Sigmoid colon (tissue), 7 donors: Measurements from ENCODE around the gene ZNF839. TPM values are rescaled to one million over a fixed set of nuclear protein-coding genes. Genes with fewer than 3 reads are reported as not detected.
"Not testable (repeated sequence)": the region's sequence is repeated elsewhere in the genome, so short reads cannot be mapped to it uniquely, and the experiment has no call there.

Source experiments
- DNase-seq: peaks from one replicate; pipeline ENCODE4 v3.0.0-alpha.2; 2019
- H3K27ac ChIP-seq, 4 donors: fragments of 200-600 bp; sonication (generic); one replicate each; pipeline ENCODE4 v1.5.1; 2016 to 2019; ENCODE audit warnings: mild to moderate bottlenecking in 1 of 4
- H3K27me3 ChIP-seq, 3 donors: fragments of 200-600 bp; sonication (generic); one replicate each; pipeline ENCODE4 v1.5.1; 2019; ENCODE audit warnings: mild to moderate bottlenecking in 1 of 3
- H3K36me3 ChIP-seq, 4 donors: fragments of 200-600 bp; sonication (generic); one replicate each; pipeline ENCODE4 v1.5.1; 2016 to 2019
- H3K4me1 ChIP-seq, 4 donors: fragments of 200-600 bp; sonication (generic); one replicate each; pipeline ENCODE4 v1.5.1; 2017 to 2019
- H3K4me3 ChIP-seq, 4 donors: fragments of 200-600 bp; sonication (generic); one replicate each; pipeline ENCODE4 v1.5.1; 2017 to 2019; ENCODE audit warnings: mild to moderate bottlenecking in 2 of 4, moderate library complexity in 1 of 4
- H3K9me3 ChIP-seq, 4 donors: fragments of 200-600 bp in 3 of 4; sonication (generic) in 3 of 4; one replicate each; pipeline versions ENCODE4 v1.5.1 to v1.6.1; 2013 to 2019
- EP300 ChIP-seq, 4 donors: sonication (generic); formaldehyde crosslinking; IDR thresholded peaks; one replicate each; pipeline ENCODE4 v1.6.1; 2017; ENCODE audit warnings: antibody characterized with exemption in 4 of 4
- POLR2A ChIP-seq, 2 donors: fragments of 450-650 bp; IDR thresholded peaks; one replicate each; pipeline ENCODE4 v1.6.1; 2016; ENCODE audit warnings: antibody characterized with exemption in 2 of 2, mild to moderate bottlenecking in 2 of 2, moderate library complexity in 2 of 2
- POLR2AphosphoS5 ChIP-seq, 4 donors: sonication (generic); formaldehyde crosslinking; IDR thresholded peaks; one replicate each; pipeline ENCODE4 v1.6.1; 2017; ENCODE audit warnings: antibody characterized with exemption in 4 of 4
- WGBS, 2 donors: extraction: QIAGEN DNeasy Blood & Tissue Kit; methylation state at CpG; one replicate each; pipeline ENCODE4 v1.1.7; 2013; 5-methylcytosine and 5-hydroxymethylcytosine counted together
- intact Hi-C: fragments of 100-400 bp; cut with DNase I; formaldehyde crosslinking; loops from one replicate; pipeline ENCODE4 v1.15.1; 2023
- polyA plus RNA-seq, 3 donors: library from polyadenylated mRNA; stranded (reverse); fragments of 200-250 nt; gene quantifications; one replicate each; pipeline ENCODE4 v1.2.3, GENCODE V29; 2013
- total RNA-seq, 4 donors: library from RNA; depleted of rRNA; stranded (reverse); fragments of >200 nt; gene quantifications; one replicate each; pipeline ENCODE4 v1.1.0, GENCODE V29; 2016
- TF ChIP-seq, protein P1 (sequence below), 4 experiments: fragments of 450-650 bp in 3 of 4; fragments of 200-600 bp in 1 of 4; IDR thresholded peaks; one replicate each; pipeline ENCODE4 v1.5.1; 2016 to 2019; ENCODE audit warnings: antibody characterized with exemption in 4 of 4, mild to moderate bottlenecking in 3 of 4, moderate library complexity in 2 of 4
- donor health status: healthy with polysubstance abuse.
- donor health status: Bipolar disorder and iron deficiency.
- donor health status: healthy.

Gene ZNF839
- total and polyA plus RNA-seq, 7 donors = 4.6 to 12.2 (median 7.9) TPM

DNA sequence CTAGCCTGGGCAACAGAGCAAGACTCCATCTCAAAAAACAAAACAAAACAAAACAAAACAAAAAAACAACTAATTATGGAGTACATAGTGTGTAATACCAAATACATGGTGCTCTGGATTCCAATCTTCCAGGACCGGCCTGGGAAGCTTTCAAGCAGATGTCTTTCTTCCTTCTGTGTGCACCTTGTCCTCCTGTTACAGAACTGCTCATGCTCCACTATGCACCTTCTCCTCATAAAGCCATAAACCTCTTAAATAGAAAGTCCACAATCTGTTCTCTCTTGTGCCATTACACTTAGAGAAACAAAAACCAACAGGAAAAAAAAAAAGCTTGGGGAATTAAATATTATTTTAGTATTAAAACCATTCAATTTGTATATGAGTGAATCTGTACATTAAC is 27.1 kb upstream of the ZNF839 start:
- WGBS, 2 donors = 20 to 63% methylated on average over 1 of the region's 1 CpG
- no peak overlapping the region for H3K27ac ChIP-seq
- DNase-seq = no peak
- H3K27me3 ChIP-seq = no peaks in the 10 kb centered on the region
- H3K4me3 ChIP-seq = no peak overlapping the region
- no peaks in the 10 kb centered on the region for H3K36me3 ChIP-seq
- intact Hi-C loops = no loop called here
- TF ChIP-seq, protein P1, sequence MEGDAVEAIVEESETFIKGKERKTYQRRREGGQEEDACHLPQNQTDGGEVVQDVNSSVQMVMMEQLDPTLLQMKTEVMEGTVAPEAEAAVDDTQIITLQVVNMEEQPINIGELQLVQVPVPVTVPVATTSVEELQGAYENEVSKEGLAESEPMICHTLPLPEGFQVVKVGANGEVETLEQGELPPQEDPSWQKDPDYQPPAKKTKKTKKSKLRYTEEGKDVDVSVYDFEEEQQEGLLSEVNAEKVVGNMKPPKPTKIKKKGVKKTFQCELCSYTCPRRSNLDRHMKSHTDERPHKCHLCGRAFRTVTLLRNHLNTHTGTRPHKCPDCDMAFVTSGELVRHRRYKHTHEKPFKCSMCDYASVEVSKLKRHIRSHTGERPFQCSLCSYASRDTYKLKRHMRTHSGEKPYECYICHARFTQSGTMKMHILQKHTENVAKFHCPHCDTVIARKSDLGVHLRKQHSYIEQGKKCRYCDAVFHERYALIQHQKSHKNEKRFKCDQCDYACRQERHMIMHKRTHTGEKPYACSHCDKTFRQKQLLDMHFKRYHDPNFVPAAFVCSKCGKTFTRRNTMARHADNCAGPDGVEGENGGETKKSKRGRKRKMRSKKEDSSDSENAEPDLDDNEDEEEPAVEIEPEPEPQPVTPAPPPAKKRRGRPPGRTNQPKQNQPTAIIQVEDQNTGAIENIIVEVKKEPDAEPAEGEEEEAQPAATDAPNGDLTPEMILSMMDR (IDR thresholded peaks at IDR 0.05) = no peak
- TF ChIP-seq POLR2A (IDR thresholded peaks at IDR 0.05) (no peak), POLR2AphosphoS5 (IDR thresholded peaks at IDR 0.05) (no peak), EP300 (IDR thresholded peaks at IDR 0.05) (no peak)
- H3K4me1 ChIP-seq = peaks cover 0 to 10% (median 0%) of the 10 kb centered on the region in 4 donors
- no peaks in the 10 kb centered on the region for H3K9me3 ChIP-seq

GRCh38 chr14:102293781-102294180 is 25.8 kb upstream of the ZNF839 start:
- Histone ChIP-seq H3K4me1 (peaks cover 0 to 10% (median 0%) of the 10 kb centered on the region in 4 donors), H3K27me3 (no peaks in the 10 kb centered on the region), H3K36me3 (no peaks in the 10 kb centered on the region), H3K4me3 (no peak overlapping the region), H3K9me3 (no peaks in the 10 kb centered on the region), H3K27ac (no peak overlapping the region)
- no peak for DNase-seq
- WGBS, 2 donors = 36 to 74% methylated on average over 6 of the region's 6 CpGs
- no peak for TF ChIP-seq POLR2AphosphoS5 (IDR thresholded peaks at IDR 0.05)
- no peak for TF ChIP-seq POLR2A (IDR thresholded peaks at IDR 0.05)
- TF ChIP-seq, protein P1 (IDR thresholded peaks at IDR 0.05) = no peak
- no peak for TF ChIP-seq EP300 (IDR thresholded peaks at IDR 0.05)
- intact Hi-C loops = no loop called here

DNA sequence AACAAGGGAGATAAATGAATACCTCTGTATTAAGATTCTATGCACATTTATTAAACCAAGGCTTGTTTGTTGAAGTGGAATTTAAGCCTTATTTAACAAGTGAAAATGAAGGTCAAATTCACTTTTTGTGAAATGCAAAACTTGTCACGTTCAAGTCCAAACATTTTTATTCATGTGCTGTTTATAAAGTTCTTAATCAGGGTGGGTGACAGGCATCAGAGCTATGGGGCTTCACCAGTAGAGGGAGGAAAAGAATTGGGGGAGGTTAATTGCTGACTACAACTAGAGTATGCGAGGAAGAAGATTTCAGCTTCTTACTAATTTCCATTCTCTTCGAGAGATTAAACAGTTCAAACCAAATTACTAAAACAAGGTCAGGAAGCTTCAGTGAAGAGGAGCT is 24.3 kb upstream of the ZNF839 start:
- H3K27ac ChIP-seq = peak overlapping the region; percentile 8 to 55 (median 44)
- WGBS, 2 donors = 75 to 82% methylated on average over 3 of the region's 3 CpGs
- peaks cover 0 to 10% (median 0%) of the 10 kb centered on the region in 4 donors for H3K4me1 ChIP-seq

DNA sequence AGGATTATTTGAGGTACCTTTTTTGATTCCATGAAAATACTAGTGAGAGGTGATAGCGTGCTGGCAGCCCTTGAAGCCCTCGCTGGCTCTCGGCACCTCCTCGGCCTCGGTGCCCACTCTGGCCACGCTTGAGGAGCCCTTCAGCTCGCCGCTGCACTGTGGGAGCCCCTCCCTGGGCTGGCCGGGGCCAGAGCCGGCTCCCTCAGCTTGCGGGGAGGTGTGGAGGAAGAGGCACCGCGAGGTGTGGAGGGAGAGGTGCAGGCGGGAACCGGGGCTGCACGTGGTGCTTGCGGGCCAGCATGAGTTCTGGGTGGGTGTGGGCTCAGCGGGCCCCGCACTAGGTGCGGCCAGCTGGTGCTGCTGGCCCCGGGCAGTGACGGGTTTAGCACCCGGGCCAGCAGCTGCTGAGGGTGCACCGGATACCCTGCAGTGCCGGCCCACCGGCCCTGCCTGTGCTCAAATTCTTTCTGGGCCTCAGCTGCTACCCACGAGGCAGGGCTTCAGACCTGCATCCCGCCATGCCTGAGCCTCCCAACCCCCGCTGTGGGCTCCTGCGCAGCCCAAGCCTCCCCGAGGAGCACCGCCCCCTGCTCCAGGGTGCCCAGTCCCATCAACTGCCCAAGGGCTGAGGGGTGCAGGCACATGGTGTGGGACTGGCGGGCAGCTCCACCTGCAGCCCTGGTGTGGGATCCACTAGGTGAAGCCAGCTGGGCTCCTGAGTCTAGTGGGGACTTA is 21.9 kb upstream of the ZNF839 start:
- Histone ChIP-seq H3K4me3 (no peak overlapping the region), H3K4me1 (peaks cover 0 to 10% (median 0%) of the 10 kb centered on the region in 4 donors), H3K27me3 (no peaks in the 10 kb centered on the region), H3K36me3 (no peaks in the 10 kb centered on the region), H3K27ac (no peak overlapping the region), H3K9me3 (no peaks in the 10 kb centered on the region)
- intact Hi-C loops = no loop called here
- no peak for DNase-seq
- no peak for TF ChIP-seq EP300 (IDR thresholded peaks at IDR 0.05)
- TF ChIP-seq POLR2AphosphoS5 (IDR thresholded peaks at IDR 0.05) = no peak
- TF ChIP-seq POLR2A (IDR thresholded peaks at IDR 0.05) = no peak
- TF ChIP-seq, protein P1 (IDR thresholded peaks at IDR 0.05) = no peak
- WGBS, 2 donors = 92 to 96% methylated on average over 33 of the region's 33 CpGs

More for the DNA sequence above, 24.3 kb upstream of the ZNF839 start:
- Histone ChIP-seq H3K4me3 (no peak overlapping the region), H3K9me3 (no peaks in the 10 kb centered on the region), H3K27me3 (no peaks in the 10 kb centered on the region), H3K36me3 (no peaks in the 10 kb centered on the region)
- DNase-seq = no peak
- TF ChIP-seq POLR2AphosphoS5 (IDR thresholded peaks at IDR 0.05) = no peak
- TF ChIP-seq, protein P1 (IDR thresholded peaks at IDR 0.05) = no peak
- TF ChIP-seq POLR2A (IDR thresholded peaks at IDR 0.05) = no peak
- TF ChIP-seq EP300 (IDR thresholded peaks at IDR 0.05) = no peak
- intact Hi-C loops = no loop called here

DNA sequence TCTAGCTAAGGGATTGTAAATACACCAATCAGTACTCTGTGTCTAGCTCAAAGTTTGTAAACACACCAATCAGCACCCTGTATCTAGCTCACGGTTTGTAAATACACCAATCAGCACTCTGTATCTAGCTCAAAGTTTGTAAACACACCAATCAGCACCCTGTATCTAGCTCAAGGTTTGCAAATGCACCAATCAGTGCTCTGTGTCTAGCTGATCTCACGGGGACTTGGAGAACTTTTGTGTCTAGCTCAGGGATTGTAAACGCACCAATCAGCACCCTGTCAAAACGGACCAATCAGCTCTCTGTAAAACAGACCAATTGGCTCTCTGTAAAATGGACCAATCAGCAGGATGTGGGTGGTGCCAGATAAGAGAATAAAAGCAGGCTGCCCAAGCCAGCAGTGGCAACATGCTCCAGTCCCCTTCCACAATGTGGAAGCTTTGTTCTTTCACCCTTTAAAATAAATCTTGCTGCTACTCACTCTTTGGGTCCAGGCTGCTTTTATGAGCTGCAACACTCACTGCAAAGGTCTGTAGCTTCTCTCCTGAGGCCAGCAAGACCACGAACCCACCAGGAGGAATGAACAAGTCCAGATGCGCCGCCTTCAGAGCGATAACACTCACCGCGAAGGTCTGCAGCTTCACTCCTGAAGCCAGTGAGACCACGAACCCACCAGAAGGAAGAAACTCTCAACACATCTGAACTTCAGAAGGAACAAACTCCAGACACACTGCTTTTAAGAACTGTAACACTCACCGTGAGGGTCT is 21.1 kb upstream of the ZNF839 start:
- H3K4me1 ChIP-seq = peaks cover 0 to 11% (median 0%) of the 10 kb centered on the region in 4 donors
- H3K36me3 ChIP-seq, intact Hi-C loops, H3K9me3 ChIP-seq, H3K27me3 ChIP-seq, DNase-seq, H3K27ac ChIP-seq, H3K4me3 ChIP-seq: not testable (repeated sequence)
- WGBS, 2 donors = 75 to 94% methylated on average over 12 of the region's 12 CpGs
